ENCODE results near the gene HNRNPC. TPM values are rescaled to one million over a fixed set of nuclear protein-coding genes. Genes with fewer than 3 reads are reported as not detected.
"Not testable (repeated sequence)": the region's sequence is repeated elsewhere in the genome, so short reads cannot be mapped to it uniquely, and the experiment has no call there.

Gene HNRNPC
- total RNA-seq, 1 experiment from 2014 or later = 1,048 TPM

- no peak for DNase-seq (ENCODE audit: extremely low read depth, low read depth)
Observed at GRCh38 chr14:21215879-21216251, 53.4 kb downstream of the HNRNPC start.

GRCh38 chr14:21215130-21215878 lies 53.9 kb downstream of the HNRNPC start:
- no peak for DNase-seq (ENCODE audit: extremely low read depth, low read depth)

DNA sequence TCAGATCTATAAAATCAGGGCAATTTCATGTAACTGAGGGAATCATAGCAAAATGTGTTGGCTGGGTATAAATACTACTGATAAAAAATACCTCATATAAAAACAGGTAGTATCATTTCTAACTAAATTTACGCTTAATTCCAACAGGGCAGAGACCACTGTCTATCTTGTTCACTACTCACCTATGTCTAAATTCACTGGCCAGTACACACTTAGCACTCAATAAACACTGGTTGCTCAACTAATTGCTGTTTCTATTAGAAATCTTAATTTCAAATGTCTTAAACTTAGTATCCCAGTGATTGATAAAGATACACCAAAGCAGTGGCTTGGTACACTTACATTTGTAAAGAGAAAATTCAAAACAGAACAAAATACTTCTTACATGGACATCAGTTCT lies 55.6 kb downstream of the HNRNPC start:
- DNase-seq (ENCODE audit: extremely low read depth, low read depth) = no peak

DNA sequence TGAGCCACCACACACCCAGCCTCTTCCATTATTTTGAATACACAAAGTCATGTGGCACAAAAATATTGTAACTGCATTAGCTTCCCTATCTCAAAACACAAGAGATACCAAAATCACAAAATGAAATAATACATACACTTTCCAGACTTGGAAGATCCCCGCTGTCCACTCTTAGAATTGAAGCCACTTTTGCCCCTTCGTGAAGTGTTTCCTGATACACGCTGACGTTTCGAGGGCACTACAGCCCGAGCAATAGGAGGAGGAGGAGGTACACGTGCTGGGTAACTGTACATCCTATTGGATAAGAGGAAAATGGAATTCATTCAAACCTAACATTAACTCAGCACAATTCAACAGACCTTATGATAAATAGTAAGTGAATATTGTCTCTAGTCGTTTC lies 56.4 kb downstream of the HNRNPC start:
- DNase-seq (ENCODE audit: extremely low read depth, low read depth) = not testable (repeated sequence)

- DNase-seq (ENCODE audit: extremely low read depth, low read depth) = no peak
Observed at GRCh38 chr14:21211509-21211908, 57.7 kb downstream of the HNRNPC start.

GRCh38 chr14:21210023-21210422 lies 59.2 kb downstream of the HNRNPC start:
- no peak for DNase-seq (ENCODE audit: extremely low read depth, low read depth)

- no peak for DNase-seq (ENCODE audit: extremely low read depth, low read depth)
Observed at GRCh38 chr14:21209185-21209584, 60.1 kb downstream of the HNRNPC start.

GRCh38 chr14:21208554-21208953 lies 60.7 kb downstream of the HNRNPC start:
- no peak for DNase-seq (ENCODE audit: extremely low read depth, low read depth)

GRCh38 chr14:21206753-21207684 lies 62.2 kb downstream of the HNRNPC start:
- DNase-seq (ENCODE audit: extremely low read depth, low read depth) = no peak

DNA sequence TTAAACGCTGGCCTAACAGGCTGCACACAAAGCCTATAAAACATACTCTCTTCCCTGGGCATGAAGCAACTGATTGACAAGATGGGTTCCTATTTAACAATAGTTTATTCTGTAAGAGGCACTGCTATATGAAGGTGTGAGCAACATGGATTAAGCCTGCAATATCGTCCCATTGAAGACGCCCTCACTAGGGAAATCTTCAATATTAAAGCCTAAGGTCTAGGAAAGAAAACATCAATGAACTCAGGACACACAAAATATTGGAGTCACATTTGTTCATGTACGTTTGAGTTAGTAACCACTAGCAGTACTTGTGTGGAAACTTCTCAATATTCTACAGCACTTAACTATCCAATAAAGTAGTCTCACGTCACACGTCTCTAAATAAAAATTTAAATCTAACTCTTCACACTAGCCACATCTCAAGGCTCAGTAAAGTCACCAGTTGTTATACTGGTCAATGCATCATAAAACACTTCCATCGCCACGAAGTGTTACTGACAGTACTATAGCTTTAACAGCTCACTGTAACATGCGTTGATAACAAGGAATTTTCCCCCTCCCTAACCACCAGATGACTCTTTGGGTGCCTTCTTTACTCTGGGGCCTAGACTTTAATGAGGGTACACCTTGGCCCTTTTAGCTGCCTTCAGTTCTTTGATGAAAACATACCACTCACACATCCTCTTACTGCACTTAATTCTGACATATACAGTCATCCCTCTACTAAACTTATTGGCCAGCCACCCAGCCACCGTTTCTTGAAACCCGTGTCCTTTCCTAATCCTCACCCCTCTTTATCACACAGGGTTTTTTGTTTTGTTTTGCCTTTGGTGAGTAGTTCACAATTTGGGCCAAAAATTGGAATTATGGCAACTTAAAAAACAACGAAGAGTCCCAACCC lies 63.3 kb downstream of the HNRNPC start:
- DNase-seq (ENCODE audit: extremely low read depth, low read depth) = no peak

GRCh38 chr14:21205026-21205677 lies 64.1 kb downstream of the HNRNPC start:
- no peak for DNase-seq (ENCODE audit: extremely low read depth, low read depth)

DNA sequence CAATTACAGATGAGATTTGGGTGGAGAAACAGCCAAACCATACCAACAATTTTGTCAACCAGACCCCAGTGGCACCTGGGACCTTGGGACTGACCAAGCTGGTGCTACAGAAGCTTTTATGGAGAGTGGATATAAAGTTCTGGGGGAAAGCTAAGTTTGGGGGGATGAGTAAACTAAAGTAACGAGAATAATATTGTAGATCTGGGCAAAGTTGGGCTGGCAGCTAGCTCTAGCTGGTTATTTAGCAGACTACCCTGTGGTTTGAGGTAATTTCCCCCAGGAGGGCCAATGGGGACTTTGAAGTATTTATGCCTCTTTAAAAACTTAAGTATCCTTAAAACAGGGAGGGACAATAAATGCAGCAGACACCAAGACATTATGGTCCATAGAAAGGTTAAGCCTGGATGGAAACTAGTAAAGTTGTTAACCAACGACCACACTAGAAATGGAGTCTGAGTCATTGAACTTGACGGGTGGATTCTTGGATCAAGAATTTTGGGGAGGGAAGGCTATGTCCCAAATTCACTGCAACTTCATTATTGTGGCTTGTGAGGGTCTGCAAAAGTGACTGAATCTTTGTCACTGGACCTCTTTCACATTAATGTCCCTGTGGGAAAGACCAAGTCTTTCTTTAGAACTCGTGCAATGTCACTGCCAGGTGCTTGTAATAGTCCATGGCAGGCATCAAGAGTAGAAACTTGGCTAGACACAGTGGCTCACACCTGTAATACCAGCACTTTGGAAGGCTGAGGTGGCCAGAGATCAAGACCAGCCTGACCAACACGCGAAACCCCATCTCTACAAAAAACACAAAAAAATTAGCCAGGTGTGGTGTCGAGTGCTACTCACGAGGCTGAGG lies 64.8 kb downstream of the HNRNPC start:
- no peak for DNase-seq (ENCODE audit: extremely low read depth, low read depth)

DNA sequence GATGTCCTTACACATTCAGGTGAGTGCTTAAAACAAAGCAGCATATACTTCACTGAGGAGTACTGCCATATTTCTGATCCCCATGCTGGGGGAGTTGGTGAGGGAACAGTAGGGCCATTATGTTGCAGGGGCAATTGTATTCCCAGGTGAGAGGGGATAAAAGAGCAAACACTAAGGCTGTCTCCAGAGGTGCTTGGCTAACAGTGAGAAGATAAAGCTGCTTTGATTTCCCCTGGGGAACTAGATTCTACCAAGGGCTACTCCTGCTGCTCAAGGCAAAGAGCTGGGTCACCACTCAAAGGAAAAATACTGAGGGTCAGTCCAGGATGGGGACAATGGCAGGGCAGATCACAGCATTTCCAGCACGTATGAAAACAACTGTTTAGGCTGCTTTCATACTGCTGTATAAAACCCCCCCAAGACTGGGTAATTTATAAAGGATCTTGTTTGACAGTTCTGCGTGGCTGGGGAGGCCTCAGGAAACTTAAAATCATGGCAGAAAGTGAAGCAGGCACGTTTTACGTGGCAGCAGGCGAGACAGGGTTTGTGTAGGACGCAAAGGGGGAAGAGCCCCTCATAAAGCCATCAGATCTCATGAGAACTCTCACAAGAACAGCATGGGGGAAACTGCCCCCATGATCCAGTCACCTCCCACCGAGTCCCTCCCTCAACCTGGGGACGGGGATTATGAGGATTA lies 65.6 kb downstream of the HNRNPC start:
- no peak for DNase-seq (ENCODE audit: extremely low read depth, low read depth)

- no peak for DNase-seq (ENCODE audit: extremely low read depth, low read depth)
Observed at GRCh38 chr14:21202463-21203358, 66.5 kb downstream of the HNRNPC start.

DNA sequence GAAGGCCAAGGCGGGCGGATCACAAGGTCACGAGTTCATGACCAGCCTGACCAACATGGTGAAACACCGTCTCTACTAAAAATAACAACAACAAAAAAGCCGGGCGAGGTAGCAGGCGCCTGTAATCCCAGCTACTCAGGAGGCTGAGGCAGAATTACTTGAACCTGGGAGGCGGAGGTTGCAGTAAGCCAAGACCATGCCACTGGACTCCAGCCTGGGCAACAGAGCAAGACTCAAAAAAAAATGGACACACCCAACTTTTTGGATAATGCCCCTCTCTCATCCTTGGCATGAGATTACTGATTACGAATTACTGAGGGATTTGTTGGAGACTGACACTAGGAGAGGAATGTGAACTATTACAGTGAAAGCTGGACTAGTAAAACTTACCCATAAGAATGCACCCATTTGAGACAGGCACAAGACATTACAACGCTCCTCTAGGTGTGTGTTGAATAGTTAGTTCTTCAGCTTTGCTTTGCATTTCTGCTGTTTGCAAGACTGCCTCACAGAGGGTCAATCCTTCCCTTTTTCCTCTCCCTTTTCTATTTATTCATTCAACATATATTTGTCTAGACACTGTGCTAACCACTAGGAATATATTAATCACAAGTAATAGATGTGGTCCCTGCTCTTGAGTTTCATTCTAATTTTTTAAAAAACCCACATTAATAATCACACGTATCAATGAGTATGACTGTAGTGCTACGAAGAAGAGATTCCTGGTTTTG lies 67.3 kb downstream of the HNRNPC start:
- no peak for DNase-seq (ENCODE audit: extremely low read depth, low read depth)

- DNase-seq (ENCODE audit: extremely low read depth, low read depth) = no peak
Observed at GRCh38 chr14:21200752-21201461, 68.3 kb downstream of the HNRNPC start.

All from NCI-H460 (cell line).